SKM-1 (cell line): ENCODE data around the gene RAB17.
"Not testable (repeated sequence)": the region's sequence is repeated elsewhere in the genome, so short reads cannot be mapped to it uniquely, and the experiment has no call there.

ENCODE experiments used
- DNase-seq: peaks from one replicate; lab custom pipeline; 2025; ENCODE audit not compliant: unreplicated experiment; lab: John Stamatoyannopoulos, UW

RAB17 gene

DNA sequence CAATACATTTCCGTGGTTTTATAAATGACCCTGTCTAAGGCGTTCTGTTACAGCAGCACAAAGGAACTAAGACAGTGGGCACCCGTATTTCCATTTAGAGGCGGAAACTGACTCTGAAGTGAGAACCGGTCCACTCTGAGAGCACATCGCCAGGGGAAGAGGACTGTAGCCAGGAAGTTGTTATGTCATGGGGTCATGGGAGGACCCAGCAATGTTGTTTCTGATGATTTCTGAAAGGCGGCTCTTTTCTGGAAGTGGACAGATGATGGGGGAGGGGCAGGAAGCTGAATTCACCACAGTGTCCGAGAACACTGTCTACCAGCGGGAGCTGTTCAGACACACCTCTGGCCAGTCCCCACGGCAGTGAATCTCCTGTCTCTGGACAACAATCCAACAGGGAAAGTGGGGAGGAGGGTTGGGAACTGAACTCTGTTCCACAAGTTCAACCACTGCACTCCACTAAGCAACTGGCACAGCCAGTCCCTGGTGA, 34.7 kb upstream of the RAB17 start:
- no peak for DNase-seq

- no peak for DNase-seq
Measured at GRCh38 chr2:237624565-237624964, 34.0 kb upstream of the RAB17 start.

DNA sequence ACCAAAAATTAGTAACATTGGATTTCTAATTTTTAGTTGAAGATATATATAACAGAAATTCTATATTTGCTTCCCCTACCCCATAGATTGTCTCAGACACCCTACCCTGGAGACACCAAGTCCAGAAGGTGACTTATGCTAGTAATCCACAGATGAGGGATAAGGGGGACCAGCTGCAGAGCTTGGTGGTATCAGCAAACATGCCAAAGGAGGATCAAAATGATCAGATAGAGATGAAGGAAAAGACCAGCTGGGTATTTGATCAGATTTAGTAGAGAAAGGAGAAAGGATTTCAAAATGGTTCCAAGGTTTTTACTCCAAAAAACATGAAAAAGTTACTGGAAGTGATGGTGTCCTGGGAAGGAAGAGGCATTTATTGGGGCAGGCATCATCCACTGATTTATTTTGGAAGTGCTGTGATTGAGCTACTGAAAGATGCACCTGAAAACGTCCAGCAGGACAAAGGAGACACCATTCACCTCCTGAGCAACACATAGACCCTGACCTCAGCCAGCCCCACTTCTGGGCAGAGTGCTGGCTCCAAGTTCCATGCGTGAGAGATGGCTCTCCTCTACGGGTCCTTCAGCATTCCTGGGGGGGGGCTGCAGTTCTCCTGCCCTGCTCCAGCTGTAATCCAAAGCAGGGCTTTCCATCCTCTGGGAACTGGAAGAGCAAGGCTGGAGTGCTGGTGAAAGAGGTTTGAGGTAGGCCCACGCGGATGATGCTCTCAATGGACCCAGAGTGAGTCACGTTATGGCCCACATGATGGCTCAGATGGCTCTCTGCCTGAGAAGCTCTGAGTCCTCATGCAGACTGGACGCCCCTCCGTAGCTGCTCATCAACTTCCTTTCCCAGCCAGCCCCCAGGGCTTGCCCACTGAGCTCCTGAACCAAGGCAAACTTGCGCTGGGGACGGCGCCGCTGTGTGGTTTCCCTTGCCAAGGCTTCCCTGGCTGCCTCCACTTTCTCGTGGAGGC, 33.2 kb upstream of the RAB17 start:
- no peak for DNase-seq

DNA sequence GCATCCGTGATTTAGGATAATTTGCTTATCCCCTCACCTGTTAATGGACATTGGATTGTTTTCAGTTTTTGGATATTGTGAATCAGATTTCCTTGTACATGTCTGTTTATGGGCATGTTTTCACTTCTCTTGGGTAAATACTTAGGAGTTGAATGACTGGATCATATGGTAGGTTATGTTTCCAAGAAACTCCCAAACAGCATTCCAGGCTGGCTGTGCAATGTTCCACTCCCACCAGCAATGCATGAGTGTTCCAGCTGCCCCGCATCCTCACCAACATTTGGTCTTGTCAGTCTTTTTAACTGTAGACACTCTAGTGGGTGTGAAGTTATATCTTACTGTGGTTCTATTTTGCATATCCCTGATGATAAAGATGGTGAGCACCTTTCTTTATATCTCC, 27.9 kb upstream of the RAB17 start:
- no peak for DNase-seq

DNA sequence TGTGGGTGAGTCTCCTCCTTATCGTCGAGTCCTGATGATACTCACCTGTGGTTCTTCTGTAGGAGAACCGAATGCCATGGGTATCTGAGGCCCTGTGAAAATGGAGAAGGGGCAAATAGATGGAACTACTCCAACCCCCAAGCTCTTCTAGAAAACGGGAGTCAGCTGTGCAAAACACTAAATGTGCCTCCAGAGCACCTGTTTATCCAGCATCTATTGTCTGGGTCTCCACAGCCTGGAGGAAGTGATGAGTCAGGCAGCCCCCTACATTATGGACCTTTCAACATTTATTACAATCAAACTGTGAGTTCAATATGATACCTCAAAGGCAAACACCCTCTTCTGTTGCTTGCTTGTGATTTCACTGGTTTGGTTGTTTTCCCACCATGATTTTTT, 27.1 kb upstream of the RAB17 start:
- no peak for DNase-seq

- DNase-seq: no peak
Measured at GRCh38 chr2:237616734-237617586, 26.4 kb upstream of the RAB17 start.

GRCh38 chr2:237616373-237616733, 25.8 kb upstream of the RAB17 start:
- DNase-seq: no peak

DNA sequence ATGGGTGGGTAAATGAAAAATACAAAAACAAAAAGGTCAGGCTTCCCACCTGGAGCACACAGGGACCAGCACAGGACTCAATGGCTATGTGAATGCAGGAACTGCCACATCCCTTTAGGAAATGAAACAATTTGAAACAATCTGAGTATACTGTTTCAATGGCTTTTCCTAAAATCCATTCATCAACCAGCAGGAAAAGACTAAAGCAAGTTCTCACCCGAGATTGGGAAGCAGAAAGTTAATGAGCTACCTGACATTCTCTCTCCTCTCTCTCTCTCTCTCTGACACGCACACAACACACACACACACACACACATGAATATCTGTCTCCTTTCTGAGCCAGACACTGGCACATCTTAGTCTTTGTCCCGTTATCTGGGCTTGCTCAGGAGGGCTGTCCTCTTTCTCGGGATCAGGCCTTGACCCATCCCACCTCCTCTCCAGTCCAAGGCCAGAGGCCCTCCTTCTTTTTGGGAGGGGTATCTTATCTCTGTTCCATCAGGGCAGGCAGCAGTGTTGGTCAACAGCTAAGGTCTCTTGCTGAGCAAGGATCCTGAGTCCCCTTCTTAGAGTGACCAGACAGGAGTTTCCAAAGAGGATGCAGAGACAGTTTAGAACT, 25.2 kb upstream of the RAB17 start:
- DNase-seq: no peak

GRCh38 chr2:237614151-237614720, 23.7 kb upstream of the RAB17 start:
- DNase-seq: peak; percentile 40

DNA sequence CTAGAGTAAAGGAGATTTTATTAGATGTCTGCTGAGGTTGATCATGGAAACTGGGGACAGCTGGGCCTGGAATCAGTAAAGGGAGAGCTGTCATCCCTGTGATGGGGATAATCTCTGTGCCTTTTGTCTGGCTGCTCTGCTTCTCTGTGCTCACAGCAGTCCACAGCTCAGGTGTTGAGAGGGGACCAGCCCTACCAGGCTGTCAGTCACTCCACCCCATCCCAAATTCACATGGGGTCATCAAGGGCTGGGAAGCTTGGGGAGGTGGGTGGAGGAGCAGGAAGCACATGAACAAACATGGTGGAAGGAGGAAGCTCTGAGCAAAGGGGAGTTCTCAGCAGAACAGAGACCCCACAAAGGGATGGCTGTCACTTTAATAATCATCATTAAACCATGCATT, 23.1 kb upstream of the RAB17 start:
- DNase-seq: no peak

- no peak for DNase-seq
Measured at GRCh38 chr2:237612527-237613357, 22.2 kb upstream of the RAB17 start.

DNA sequence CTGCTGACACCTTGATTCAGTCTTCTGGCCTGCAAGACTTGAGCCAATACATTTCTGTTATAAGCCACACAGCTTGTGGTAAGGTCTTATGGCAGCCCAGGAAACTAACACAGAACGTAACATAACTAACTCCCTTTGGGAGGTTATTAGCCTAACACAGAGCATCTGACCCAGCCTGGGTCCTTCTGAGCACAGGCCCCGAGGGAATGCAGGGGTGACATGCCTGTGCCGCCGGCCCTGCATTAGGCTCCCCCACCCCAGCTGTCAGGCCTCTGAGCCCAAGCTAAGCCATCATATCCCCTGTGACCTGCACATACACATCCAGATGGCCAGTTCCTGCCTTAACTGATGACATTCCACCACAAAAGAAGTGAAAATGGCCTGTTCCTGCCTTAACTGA, 16.0 kb upstream of the RAB17 start:
- DNase-seq: not testable (repeated sequence)

- no peak for DNase-seq
Measured at GRCh38 chr2:237604960-237605359, 14.4 kb upstream of the RAB17 start.

GRCh38 chr2:237604391-237604790, 13.9 kb upstream of the RAB17 start:
- DNase-seq: no peak

DNA sequence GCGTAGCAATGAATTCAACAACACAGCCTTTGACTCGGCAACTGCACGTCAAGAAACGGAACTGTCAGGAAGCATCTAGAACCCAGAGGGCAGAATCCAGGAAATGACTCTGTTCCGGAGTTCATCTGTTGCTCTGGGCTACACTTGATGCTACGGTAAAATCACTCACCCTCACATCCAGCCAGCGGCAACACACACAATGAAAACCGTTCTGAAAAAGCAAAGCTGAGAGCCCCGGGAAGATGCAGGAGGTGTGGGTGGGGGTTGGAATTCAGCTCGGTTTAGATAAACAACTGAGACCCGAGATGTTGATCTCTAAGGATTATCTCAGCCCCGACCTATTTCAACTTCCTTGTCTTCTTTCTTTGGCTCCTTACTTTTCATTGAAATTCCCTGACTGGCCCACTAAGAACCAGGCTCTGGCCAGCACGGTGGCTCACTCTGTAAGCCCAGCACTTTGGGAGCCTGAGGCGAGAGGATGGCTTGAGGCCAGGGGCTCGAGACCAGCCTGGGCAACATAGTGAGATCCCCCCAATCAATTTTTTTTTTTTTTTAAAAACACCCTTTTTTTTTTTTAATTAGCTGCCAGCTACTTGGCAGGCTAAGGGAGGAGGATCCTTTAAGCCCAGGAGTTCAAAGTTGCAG, 13.3 kb upstream of the RAB17 start:
- peak; percentile 40 for DNase-seq

DNA sequence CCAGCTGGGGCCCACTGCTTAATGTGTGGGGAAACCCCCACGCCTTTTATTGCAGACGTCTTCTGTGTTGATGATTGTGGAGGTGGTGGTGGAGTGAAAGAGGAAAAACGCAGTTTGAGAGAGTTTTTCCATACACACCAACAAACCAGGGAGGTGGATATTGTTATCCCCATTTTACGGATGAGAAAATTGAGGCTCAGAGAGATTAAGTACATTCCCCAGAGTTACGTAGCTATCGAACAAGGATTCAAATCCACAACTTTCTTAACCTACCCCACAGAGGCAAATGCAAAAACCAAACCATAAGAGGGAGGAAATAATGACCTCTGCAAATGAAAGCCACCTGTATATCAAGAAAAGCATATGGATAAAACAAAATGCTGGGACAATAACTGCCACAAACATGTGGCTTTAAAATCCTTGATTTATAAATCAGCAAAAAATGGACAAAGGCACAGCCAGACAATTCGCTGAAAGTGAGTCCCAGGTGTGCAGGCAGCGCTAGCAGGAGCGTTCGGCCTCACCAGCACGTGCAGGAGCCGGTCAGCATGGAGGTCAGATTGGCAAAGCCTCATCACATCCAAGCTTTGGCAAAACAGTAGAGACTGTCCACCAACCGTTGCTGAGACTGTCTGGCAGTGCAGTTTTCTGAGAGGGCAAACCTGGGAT, 12.6 kb upstream of the RAB17 start:
- DNase-seq: no peak

DNA sequence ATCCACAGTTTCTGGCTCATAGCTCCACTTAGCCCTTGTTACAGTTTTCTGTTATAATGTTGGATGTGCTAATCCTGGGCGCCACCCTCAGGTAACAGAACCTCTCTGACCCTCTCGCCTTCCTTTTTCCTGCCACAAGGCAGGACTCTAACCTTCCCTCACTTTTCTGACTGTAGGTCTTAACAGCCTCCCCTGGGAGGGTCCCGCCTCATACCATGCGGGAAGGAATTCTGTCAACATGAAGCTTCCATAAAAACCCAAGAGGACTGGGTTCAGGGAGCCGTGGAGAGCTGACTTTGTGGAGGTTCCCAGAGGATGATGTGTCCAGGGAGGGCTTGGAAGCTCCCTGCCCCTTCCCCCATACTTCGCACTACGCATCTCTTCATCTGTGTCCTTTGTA, 11.9 kb upstream of the RAB17 start:
- no peak for DNase-seq

- DNase-seq: no peak
Measured at GRCh38 chr2:237601453-237602116, 11.1 kb upstream of the RAB17 start.
